Measurements from ENCODE around the gene KIAA0232.
A peak's percentile ranks its signal among the peaks of the same experiment; 100 is the strongest.

Gene KIAA0232, protein sequence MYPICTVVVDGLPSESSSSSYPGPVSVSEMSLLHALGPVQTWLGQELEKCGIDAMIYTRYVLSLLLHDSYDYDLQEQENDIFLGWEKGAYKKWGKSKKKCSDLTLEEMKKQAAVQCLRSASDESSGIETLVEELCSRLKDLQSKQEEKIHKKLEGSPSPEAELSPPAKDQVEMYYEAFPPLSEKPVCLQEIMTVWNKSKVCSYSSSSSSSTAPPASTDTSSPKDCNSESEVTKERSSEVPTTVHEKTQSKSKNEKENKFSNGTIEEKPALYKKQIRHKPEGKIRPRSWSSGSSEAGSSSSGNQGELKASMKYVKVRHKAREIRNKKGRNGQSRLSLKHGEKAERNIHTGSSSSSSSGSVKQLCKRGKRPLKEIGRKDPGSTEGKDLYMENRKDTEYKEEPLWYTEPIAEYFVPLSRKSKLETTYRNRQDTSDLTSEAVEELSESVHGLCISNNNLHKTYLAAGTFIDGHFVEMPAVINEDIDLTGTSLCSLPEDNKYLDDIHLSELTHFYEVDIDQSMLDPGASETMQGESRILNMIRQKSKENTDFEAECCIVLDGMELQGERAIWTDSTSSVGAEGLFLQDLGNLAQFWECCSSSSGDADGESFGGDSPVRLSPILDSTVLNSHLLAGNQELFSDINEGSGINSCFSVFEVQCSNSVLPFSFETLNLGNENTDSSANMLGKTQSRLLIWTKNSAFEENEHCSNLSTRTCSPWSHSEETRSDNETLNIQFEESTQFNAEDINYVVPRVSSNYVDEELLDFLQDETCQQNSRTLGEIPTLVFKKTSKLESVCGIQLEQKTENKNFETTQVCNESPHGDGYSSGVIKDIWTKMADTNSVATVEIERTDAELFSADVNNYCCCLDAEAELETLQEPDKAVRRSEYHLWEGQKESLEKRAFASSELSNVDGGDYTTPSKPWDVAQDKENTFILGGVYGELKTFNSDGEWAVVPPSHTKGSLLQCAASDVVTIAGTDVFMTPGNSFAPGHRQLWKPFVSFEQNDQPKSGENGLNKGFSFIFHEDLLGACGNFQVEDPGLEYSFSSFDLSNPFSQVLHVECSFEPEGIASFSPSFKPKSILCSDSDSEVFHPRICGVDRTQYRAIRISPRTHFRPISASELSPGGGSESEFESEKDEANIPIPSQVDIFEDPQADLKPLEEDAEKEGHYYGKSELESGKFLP (N-terminal part only)

DNA sequence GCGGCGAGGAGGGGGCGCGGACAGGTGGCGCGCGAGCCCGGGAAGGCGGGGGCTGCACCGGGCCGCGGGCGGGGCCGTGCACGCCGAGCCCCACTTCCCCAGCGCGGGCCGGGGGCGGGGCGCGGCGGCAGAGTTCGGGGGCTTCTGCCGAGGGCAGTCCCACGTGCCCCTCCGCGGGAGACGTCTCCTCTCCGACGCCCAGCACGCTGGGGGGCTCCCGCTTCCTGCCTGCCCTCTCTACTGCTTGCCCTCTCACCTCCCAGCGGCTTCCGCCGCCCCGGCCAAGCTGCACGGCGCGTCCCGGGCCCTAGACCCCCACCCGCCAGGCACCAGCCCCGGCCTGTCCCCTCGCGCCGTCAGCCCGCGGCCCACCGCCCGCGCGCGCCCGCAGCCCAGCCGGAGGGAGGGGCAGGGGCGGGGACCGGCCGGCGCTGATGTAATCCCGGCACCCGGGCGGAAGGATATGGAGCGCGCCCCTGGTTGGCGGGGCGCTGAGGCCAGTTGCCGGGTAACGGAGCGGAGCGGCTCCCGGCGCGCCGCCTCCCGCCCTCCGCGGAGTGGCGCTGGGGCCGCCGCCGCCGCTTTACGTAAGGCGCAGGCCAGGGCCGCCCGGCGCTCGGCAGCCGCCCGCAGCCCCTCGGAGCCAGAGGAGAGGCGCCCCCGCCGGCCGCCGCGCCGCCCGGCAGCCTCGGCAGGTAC lies at the start of gene KIAA0232:
Gene KIAA0232 (plus strand): TSS at position 581 of the 699 bp plus-strand sequence. CDS start 41,727 bp downstream, outside the sequence.
- Histone ChIP-seq H3K4me3 (peak within 1 kb of the TSS; percentile 85 to 100 (median 99)), H3K27ac (peak within 1 kb of the TSS; percentile 92 to 100 (median 98))

GRCh38 chr4:6733358-6734164 lies 49.0 kb upstream of the KIAA0232 start:
- Histone ChIP-seq H3K4me3 (no peak overlapping the region), H3K27ac (no peak overlapping the region)

- Histone ChIP-seq H3K4me3 (no peak overlapping the region), H3K27ac (no peak overlapping the region)
Observed at GRCh38 chr4:6734165-6734786, 48.3 kb upstream of the KIAA0232 start.

DNA sequence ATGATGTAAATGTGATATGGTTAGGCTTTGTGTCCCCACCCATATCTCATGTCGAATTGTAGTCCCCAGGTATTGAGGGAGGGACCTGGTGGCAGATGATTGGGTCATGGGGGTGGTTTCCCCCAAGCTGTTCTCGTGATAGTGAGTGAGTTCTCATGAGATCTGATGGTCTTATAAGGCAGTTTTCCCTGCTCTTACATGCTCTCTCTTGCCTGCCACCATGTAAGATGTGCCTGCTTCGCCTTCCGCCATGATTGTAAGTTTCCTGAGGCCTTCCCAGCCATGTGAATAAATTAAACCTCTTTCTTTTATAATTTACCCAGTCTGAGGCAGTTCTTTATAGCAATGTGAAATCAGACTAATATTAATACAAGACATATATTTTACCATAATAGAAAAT lies 42.6 kb upstream of the KIAA0232 start:
- H3K4me3 ChIP-seq = no peak overlapping the region
- H3K27ac ChIP-seq = no peak overlapping the region

- Histone ChIP-seq H3K27ac (no peak overlapping the region), H3K4me3 (no peak overlapping the region)
Observed at GRCh38 chr4:6740347-6740746, 42.2 kb upstream of the KIAA0232 start.

- H3K4me3 ChIP-seq = no peak overlapping the region
Observed at GRCh38 chr4:6742507-6742906, 40.0 kb upstream of the KIAA0232 start.

DNA sequence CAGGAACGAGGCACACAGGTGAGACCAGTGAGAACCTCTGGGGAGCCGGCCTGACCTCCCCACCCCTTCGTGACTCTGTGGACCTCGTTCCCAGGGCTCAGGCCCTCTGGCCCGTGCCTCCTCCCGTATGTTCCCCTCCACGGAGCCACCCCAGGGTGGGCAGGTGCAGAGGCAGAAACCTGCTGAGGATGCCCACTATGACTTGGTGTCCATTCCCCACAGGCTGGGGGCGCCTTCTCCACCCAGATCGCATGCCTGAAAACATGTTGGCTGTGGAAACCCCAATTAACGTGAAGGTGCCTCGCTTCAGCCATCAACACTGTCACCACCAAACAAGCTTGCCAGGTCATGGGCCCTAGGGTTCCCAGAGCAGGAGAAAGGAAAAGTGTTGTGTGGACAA lies 39.5 kb upstream of the KIAA0232 start:
- no peak overlapping the region for H3K4me3 ChIP-seq
- no peak overlapping the region for H3K27ac ChIP-seq

More at GRCh38 chr4:6742507-6742906, 40.0 kb upstream of the KIAA0232 start:
- H3K27ac ChIP-seq = no peak overlapping the region

DNA sequence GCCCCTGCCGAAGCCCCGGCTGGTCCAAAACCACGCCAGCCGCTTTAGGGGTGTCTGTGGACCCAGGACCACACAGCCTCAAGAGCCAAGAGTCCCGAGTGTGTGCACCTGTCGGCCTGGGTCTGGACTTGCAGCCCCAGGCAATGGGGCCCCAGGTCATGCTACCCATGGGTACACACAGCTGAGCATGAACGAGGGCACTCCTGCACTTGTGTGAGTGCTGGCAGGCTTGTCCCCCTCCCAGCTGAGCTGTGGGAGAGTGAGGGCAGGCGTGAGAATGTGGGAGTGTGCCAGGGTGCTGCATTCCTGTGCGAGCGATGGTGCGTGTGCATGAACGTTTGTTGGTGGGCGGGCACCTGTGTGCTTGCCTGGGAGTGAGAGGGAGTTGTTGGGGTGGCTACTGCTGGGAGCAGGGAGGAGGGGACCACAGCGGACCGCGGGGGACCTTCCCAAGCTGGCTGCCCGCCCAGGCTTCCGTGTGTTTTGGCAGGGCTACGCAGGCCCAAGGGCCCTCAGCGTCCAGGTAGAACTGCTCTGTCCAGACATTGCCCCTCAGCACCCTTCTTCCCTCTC lies 35.7 kb upstream of the KIAA0232 start:
- Histone ChIP-seq H3K4me3 (no peak overlapping the region), H3K27ac (no peak overlapping the region)

GRCh38 chr4:6747294-6748051 lies 35.1 kb upstream of the KIAA0232 start:
- Histone ChIP-seq H3K27ac (no peak overlapping the region), H3K4me3 (no peak overlapping the region)

- no peak overlapping the region for H3K4me3 ChIP-seq
- H3K27ac ChIP-seq = no peak overlapping the region
Observed at GRCh38 chr4:6748286-6748685, 34.2 kb upstream of the KIAA0232 start.

- Histone ChIP-seq H3K27ac (peak overlapping the region in 13 of 21 experiments; percentile 4 to 69 (median 27)), H3K4me3 (no peak overlapping the region)
Observed at GRCh38 chr4:6749340-6750171, 33.0 kb upstream of the KIAA0232 start.

- H3K4me3 ChIP-seq = no peak overlapping the region
- peak overlapping the region in 10 of 21 experiments; percentile 10 to 69 (median 29) for H3K27ac ChIP-seq
Observed at GRCh38 chr4:6750286-6751221, 32.0 kb upstream of the KIAA0232 start.

DNA sequence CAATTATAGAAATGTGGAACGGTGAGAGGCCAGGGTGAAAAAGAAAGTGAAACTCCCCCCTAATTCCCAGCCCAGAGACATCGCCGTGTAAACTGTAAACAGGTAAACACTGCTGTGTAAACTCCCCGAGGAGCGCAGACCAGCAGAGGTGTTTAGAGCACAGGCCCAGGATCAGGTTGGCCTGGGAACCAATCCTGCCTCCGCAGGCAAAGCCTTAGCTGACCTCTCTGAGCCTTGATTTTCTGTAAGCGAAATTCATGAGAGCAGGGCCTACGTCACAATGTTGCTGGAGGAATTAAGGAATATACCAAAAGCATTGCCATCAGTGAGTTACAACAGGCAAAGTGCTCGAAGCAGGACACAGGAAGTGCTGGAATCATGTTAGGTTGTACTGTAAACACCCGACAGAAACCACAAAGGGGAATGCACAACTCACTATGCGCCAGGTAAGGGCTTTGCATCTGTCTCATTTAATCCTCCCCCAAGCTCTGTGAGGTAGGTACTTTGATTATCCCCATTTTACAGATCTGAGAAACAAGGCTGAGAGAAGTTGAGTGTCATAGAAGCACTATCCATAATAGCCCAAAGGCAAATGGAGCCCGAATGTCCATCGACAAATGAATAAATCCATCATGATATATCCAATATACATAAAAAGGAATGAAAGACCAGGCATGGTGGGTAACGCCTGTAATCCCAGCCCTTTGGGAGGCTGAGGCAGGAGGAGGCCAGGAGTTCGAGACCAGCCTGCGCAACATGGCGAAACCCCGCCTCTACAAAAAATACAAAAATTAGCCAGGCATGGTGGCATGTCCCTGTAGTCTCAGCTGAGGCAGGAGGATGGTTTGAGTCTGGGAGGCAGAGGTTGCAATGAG lies 30.7 kb upstream of the KIAA0232 start:
- Histone ChIP-seq H3K27ac (peak overlapping the region in 8 of 21 experiments; percentile 1 to 63 (median 22)), H3K4me3 (no peak overlapping the region)

DNA sequence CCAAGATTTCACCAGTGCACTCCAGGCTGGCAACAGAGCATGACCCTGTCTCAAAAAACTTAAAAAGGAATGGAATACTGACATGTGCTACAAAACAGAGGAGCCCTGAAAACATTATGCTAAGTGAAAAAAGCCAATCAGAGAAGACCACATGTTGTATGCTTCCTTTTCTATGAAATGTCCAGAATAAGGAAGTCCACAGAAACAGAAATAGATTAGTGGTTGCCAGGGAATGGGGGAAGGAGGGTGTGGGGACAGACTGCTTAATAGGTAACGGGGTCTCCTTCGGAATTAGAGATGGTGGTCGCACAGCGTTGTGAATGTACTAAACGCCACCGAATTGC lies 30.1 kb upstream of the KIAA0232 start:
- no peak overlapping the region for H3K4me3 ChIP-seq
- H3K27ac ChIP-seq = peak overlapping the region in 1 of 21 experiments; percentile 39
